GM23338 (cell line): Measurements from ENCODE around the gene FDXR. TPM values are rescaled to one million over a fixed set of nuclear protein-coding genes. Genes with fewer than 3 reads are reported as not detected.

ENCODE experiments used
- CTCF ChIP-seq, 2 experiments: fragments of 200-600 bp in 1 of 2; sonication (generic) in 1 of 2; conservative IDR thresholded peaks; 2 replicates each; pipeline versions ENCODE4 v1.5.1 to v1.6.1; 2016 to 2017; ENCODE audit warnings: antibody characterized with exemption in 2 of 2, low read depth in 2 of 2, mild to moderate bottlenecking in 2 of 2, moderate library complexity in 1 of 2
- ETS1 ChIP-seq: IDR thresholded peaks from 2 replicates; pipeline ENCODE4 v1.6.1; 2016; ENCODE audit warnings: antibody characterized with exemption
- EZH2phosphoT487 ChIP-seq: fragments of 200-600 bp; sonication (generic); IDR thresholded peaks from one replicate; pipeline ENCODE4 v1.8.1; 2018; ENCODE audit warnings: antibody characterized with exemption; ENCODE audit not compliant: unreplicated experiment
- NANOG ChIP-seq: IDR thresholded peaks from 2 replicates; pipeline ENCODE4 v1.6.1; 2016; ENCODE audit warnings: antibody characterized with exemption, borderline replicate concordance
- POLR2AphosphoS5 ChIP-seq: IDR thresholded peaks from 2 replicates; pipeline ENCODE4 v1.6.1; 2016; ENCODE audit warnings: antibody characterized with exemption, low read depth
- REST ChIP-seq: IDR thresholded peaks from one replicate; pipeline ENCODE4 v1.6.1; 2018; ENCODE audit warnings: antibody characterized with exemption; ENCODE audit not compliant: unreplicated experiment
- STAT1 ChIP-seq: IDR thresholded peaks from one replicate; pipeline ENCODE4 v1.6.1; 2016; ENCODE audit warnings: antibody characterized with exemption; ENCODE audit not compliant: unreplicated experiment
- ZNF114 ChIP-seq: fragments of 250-450 bp; sonication (Bioruptor Pico); IDR thresholded peaks from 2 replicates; pipeline ENCODE4 v1.5.0; 2020; ENCODE audit warnings: mild to moderate bottlenecking, moderate library complexity
- ZNF331 ChIP-seq: fragments of 250-450 bp; sonication (Bioruptor Pico); IDR thresholded peaks from 2 replicates; pipeline ENCODE4 v1.5.0; 2020; ENCODE audit warnings: low read depth, mild to moderate bottlenecking, moderate library complexity
- ZNF462 ChIP-seq: fragments of 250-450 bp; sonication (Bioruptor Pico); IDR thresholded peaks from 2 replicates; pipeline ENCODE4 v1.5.0; 2020; ENCODE audit warnings: mild to moderate bottlenecking, moderate library complexity
- polyA plus RNA-seq: library from polyadenylated mRNA; unstranded; fragments of >200 nt; fragmentation: Nextera tagmentation; extraction: Ambion mirVana; gene quantifications from 2 replicates; pipeline ENCODE4 v1.2.1, GENCODE V29; 2016
- total RNA-seq: library from RNA; depleted of rRNA; stranded (reverse); fragments of >200 nt; shearing (Covaris generic); gene quantifications from 2 replicates; pipeline ENCODE4 v1.2.3, GENCODE V29; 2014

Gene FDXR
- total and polyA plus RNA-seq, 2 experiments from 2014 or later: 21.7 to 33.1 TPM

GRCh38 chr17:74838274-74838673 lies 34.5 kb downstream of the FDXR start (continued):
- TF ChIP-seq ZNF462 (CRISPR knock-in tag) (no peak), CTCF (conservative IDR thresholded peaks at IDR 0.05; ENCODE audit: low read depth in 2 of 2) (no peak), POLR2AphosphoS5 (no peak), EZH2phosphoT487 (no peak), ZNF114 (no peak), ZNF331 (CRISPR knock-in tag) (no peak), NANOG (no peak), STAT1 (no peak), REST (no peak), ETS1 (no peak)
